HG03442 (cell line): ENCODE measurements around the gene PCDHA4.
"Not testable (repeated sequence)": the region's sequence is repeated elsewhere in the genome, so short reads cannot be mapped to it uniquely, and the experiment has no call there.

Experiments used
- ATAC-seq: cut with Tn5 transposase; IDR thresholded peaks from one replicate; pipeline ENCODE4 v1.9.1; 2021; ENCODE audit warnings: mild to moderate bottlenecking, moderate library complexity; ENCODE audit not compliant: unreplicated experiment

The PCDHA4 gene

DNA sequence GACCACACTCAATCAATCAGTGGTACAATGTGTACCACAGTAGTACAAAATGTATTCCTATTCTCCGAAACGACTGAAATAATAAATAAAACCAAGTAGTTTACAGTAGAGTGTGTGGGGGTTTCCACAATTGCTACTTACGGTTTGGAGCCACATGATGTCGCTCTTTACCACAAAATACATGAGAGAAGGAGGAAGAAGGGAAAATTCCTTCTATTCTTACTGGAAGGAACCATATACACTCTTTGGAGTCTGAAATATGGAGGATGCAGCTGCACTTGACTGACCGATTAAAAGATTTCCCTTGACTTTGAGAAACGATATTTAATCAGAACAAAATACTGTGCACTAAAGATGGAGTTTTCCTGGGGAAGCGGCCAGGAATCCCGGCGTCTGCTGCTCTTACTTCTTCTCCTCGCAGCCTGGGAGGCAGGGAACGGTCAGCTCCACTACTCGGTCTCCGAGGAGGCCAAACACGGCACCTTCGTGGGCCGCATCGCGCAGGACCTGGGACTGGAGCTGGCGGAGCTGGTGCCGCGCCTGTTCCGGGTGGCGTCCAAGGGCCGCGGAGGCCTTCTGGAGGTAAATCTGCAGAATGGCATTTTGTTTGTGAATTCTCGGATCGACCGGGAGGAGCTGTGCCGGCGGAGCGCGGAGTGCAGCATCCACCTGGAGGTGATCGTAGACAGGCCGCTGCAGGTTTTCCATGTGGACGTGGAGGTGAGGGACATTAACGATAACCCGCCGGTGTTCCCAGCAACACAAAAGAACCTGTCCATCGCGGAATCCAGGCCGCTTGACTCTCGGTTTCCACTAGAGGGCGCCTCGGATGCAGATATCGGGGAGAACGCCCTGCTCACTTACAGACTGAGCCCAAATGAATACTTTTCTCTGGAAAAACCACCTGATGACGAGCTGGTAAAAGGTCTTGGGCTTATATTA is at the start of gene PCDHA4:
Gene PCDHA4, plus strand, starts transcription at position 235 of the 942 bp plus-strand sequence.
- no peak for ATAC-seq

GRCh38 chr5:140764177-140764973 is 42.5 kb upstream of the PCDHA4 start:
- no peak for ATAC-seq

GRCh38 chr5:140767444-140767843 is 39.4 kb upstream of the PCDHA4 start:
- no peak for ATAC-seq

DNA sequence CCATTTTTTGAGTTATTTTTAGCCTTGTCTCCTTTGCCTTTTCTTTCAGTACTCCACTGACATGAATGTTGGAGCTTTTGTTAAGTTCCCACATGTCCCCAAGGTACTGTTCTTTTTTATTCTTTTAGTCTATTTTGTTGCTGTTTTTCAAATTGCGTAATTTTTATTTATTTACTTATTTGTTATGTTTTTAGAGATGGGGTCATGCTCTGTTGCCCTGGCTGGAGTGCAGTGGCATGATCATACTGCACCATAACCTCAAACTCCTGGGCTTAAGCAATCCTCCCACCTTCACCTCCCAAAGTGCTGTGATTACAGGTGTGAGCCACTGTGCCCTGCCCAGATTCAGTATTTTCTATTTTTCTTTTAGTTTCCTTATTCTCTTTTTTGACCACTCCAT is 26.4 kb upstream of the PCDHA4 start:
- no peak for ATAC-seq

GRCh38 chr5:140785905-140786686 is 20.8 kb upstream of the PCDHA4 start, which contains the start of gene PCDHA1:
PCDHA1 (plus strand) TSS chr5:140786140.
- no peak for ATAC-seq

DNA sequence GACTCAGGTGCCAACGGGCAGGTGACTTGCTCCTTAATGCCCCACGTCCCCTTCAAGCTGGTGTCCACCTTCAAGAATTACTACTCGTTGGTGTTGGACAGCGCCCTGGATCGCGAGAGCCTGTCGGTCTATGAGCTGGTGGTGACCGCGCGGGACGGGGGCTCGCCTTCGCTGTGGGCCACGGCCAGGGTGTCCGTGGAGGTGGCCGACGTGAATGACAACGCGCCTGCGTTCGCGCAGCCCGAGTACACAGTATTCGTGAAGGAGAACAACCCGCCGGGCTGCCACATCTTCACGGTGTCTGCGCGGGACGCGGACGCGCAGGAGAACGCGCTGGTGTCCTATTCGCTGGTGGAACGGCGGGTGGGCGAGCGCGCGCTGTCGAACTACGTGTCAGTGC is 19.4 kb upstream of the PCDHA4 start:
- ATAC-seq, result not testable (repeated sequence)

DNA sequence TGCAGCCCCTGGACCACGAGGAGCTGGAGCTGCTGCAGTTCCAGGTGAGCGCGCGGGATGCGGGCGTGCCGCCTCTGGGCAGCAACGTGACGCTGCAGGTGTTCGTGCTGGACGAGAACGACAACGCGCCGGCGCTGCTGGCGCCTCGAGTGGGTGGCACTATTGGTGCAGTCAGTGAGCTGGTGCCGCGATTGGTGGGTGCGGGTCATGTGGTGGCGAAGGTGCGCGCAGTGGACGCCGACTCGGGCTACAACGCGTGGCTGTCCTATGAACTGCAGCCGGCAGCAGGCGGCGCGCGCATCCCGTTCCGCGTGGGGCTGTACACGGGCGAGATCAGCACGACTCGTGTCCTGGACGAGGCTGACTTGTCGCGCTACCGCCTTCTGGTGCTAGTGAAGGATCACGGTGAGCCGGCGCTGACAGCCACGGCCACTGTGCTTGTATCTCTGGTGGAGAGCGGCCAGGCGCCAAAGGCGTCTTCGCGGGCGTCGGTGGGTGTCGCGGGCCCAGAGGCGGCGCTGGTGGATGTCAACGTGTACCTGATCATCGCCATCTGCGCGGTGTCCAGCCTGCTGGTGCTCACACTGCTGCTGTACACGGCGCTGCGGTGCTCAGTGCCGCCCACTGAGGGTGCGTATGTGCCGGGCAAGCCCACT is 18.9 kb upstream of the PCDHA4 start:
- not testable (repeated sequence) for ATAC-seq

- ATAC-seq, result no peak
Measured at GRCh38 chr5:140791089-140791488, 15.8 kb upstream of the PCDHA4 start.

DNA sequence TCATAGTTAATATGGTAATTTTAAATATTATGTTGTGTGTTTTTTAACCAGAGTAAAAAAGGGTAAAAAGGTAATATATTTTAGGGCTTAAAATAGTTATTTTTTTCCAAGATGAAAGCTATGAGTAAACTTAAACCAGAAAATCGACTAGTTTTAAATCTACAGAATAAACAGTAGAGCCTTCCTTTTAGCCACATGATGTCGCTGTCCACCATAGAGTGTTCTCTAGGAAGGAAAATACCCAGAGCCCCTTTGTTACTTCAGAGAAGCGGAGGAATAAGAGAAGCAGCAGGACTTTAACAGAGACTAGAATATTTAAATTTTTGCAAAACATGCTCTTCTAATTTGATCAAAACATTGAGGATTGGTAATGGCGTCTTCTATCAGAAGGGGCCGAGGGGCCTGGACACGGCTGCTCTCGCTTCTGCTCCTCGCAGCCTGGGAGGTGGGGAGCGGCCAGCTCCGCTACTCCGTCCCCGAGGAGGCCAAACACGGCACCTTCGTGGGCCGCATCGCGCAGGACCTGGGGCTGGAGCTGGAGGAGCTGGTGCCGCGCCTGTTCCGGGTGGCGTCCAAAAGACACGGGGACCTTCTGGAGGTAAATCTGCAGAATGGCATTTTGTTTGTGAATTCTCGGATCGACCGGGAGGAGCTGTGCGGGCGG is 12.1 kb upstream of the PCDHA4 start, which contains the start of gene PCDHA2:
Gene PCDHA2, plus strand, starts transcription at position 258 of the 664 bp plus-strand sequence.
- no peak for ATAC-seq

DNA sequence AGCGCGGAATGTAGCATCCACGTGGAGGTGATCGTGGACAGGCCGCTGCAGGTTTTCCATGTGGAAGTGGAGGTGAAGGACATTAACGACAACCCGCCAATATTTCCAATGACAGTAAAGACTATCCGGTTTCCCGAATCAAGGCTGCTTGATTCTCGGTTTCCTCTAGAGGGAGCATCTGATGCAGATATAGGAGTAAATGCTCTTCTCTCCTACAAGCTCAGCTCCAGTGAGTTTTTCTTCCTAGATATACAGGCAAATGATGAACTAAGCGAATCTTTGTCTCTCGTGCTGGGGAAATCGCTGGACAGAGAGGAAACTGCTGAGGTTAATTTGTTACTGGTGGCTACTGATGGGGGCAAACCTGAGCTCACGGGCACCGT is 11.6 kb upstream of the PCDHA4 start:
- no peak for ATAC-seq

GRCh38 chr5:140796072-140796717 is 10.7 kb upstream of the PCDHA4 start:
- ATAC-seq, result not testable (repeated sequence)

DNA sequence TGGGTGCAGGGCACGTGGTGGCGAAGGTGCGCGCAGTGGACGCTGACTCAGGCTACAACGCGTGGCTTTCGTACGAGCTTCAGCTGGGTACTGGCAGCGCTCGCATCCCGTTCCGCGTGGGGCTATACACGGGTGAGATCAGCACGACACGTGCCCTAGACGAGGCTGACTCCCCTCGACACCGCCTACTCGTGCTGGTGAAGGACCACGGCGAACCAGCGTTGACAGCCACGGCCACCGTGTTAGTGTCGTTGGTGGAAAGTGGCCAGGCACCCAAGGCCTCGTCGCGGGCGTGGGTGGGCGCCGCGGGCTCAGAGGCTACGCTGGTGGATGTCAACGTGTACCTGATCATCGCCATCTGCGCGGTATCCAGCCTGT is 10.2 kb upstream of the PCDHA4 start:
- no peak for ATAC-seq

DNA sequence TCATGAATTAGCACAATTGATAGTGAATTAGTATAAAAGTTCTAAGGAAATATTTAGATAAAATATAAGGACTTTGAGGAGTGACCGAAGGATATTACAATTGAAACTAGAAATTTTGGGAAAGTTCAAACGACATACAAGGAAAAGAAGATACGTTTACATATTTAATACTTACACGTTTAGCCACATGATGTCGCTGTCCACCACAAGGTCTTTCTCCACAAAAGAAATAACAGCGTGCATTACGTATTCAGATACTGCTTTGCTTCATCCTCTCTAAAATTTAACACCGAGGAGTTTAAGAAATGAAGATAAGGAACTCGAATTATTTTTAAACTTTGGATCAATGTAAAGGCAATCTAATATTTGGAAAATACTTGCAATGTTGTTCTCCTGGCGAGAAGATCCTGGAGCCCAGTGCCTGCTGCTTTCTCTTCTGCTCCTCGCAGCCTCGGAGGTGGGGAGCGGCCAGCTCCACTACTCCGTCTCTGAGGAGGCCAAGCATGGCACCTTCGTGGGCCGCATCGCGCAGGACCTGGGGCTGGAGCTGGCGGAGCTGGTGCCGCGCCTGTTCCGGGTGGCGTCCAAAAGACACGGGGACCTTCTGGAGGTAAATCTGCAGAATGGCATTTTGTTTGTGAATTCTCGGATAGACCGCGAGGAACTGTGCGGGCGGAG is 5.9 kb upstream of the PCDHA4 start, which contains the start of gene PCDHA3:
Gene PCDHA3, plus strand, starts transcription at position 242 of the 678 bp plus-strand sequence.
- ATAC-seq, result no peak

DNA sequence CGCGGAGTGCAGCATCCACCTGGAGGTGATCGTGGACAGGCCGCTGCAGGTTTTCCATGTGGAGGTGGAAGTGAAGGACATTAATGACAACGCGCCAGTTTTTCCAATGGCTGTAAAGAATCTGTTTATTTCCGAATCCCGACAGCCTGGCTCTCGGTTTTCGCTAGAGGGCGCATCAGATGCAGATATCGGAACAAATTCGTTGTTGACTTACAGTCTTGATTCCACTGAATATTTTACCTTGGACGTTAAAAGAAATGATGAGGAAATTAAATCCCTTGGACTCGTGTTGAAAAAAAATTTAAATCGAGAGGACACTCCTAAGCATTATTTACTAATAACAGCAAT is 5.4 kb upstream of the PCDHA4 start:
- no peak for ATAC-seq

GRCh38 chr5:140802381-140802780 is 4.5 kb upstream of the PCDHA4 start:
- ATAC-seq, result not testable (repeated sequence)

- no peak for ATAC-seq
Measured at GRCh38 chr5:140802781-140803271, 4.0 kb upstream of the PCDHA4 start.

- not testable (repeated sequence) for ATAC-seq
Measured at GRCh38 chr5:140808241-140808888, 1.5 kb downstream of the PCDHA4 start.

- no peak for ATAC-seq
Measured at GRCh38 chr5:140808889-140809291, 2.0 kb downstream of the PCDHA4 start.
